GM12891 (cell line): ENCODE measurements around the gene TOR2A.

Source experiments
- POLR2AphosphoS5 ChIP-seq: IDR thresholded peaks from 2 replicates; pipeline ENCODE4 v1.6.1; 2011; ENCODE audit warnings: low read depth, low read length, control low read depth
- TAF1 ChIP-seq: IDR thresholded peaks from 2 replicates; pipeline ENCODE4 v1.6.1; 2011; ENCODE audit warnings: low read depth, low read length, control low read depth

DNA sequence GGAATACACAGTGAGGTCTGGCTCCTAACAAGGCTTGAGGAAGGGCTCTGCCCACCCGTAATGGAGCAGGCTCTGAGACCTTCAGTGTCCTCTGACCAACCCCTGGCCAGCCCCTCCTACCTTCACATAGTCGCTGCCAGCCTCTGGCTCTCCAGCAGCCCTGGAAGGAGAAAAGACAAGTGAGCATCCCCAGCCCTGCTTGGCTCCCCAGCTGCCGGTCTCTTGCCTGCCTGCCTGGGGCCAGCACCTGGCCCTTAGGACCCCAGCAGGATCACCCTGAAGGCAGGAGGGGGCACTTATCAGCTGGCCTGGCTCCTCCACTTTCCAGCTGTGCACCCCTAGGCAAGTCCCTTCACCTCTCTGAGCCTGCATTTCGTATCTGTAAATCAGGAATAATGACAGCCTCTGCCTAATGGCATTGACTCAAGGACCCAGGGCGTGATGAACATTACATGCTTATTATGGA lies 26.4 kb upstream of the TOR2A start:
- TF ChIP-seq POLR2AphosphoS5 (no peak), TAF1 (no peak)
